GM19455 (cell line): ENCODE results near the gene EFCAB6.

Source experiments
- ATAC-seq: cut with Tn5 transposase; IDR thresholded peaks from one replicate; pipeline ENCODE4 v1.9.1; 2021; ENCODE audit not compliant: unreplicated experiment

The EFCAB6 gene

DNA sequence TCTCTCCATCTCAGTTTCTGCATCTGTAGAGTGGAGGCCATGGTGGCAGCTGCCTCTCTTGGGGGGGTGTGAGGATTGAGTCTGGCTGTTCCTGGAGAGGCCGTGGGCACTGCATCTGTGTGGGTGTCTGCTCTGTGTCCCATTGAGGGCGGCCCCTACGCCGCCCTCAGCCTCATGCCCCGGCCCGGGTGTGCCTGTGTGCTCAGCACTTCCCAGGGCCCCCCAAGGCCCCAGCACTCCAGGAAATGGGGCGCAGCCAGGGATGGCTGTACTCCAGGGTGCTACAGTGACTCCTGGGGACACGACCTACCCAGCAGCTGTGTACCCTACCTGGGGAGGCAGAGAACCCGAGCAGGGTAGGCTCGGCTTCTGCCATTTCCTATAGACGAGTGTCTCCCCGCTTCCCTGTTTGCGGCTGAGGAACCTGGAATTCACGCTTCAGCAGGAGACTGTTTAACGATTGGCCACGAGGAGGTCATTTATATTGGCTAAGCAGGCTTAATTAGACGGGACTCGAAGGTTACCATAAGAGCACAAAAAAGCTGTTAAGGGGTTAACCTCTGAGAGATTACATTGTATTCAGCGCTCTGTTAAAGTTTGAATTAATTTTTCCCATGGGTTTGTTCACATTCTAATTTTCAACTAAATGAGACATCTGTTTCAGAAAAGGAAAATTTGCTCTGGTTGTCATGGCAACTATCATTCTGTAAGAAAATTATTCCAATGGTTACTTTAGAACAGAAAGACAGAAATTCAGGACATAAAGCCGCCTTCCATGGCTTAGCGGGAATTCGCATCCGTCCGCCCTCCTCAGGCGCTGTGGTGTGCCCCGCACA is 323.9 kb downstream of the EFCAB6 start:
- ATAC-seq: no peak

DNA sequence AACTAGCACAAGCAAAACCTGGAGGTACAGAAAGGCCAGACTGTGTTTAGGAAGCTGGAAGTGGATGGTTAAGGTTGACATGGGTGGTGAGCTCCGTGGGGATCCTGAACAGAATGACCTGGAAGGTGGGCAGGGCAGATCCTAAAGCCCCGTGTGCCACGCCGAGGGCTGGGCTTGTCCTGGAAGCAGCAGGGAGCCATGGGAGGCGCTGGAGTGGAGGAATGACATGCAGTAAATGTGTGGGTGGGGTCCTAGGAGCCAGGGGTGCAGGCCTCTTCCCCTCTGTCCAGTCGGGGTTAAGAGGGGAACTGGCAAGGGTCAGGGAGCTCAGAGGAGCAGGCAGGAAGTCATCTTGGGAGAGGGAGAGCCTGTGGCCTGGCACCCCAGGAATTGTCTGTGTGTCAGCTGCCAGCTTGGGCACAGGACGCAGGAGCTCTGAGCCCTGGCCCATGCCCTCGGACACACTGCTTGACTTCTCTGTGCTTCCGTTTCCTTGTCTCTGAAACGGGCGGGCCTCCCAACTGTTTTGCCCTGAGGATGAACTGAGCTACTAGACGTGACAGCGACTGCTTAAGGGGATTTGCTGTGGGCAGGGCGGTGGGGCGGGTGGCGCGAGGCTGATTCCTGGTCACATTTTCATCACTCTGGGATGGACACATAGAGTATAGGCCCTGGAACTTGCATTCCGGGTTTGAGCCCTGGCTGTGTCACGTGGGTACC is 324.6 kb downstream of the EFCAB6 start:
- no peak for ATAC-seq

DNA sequence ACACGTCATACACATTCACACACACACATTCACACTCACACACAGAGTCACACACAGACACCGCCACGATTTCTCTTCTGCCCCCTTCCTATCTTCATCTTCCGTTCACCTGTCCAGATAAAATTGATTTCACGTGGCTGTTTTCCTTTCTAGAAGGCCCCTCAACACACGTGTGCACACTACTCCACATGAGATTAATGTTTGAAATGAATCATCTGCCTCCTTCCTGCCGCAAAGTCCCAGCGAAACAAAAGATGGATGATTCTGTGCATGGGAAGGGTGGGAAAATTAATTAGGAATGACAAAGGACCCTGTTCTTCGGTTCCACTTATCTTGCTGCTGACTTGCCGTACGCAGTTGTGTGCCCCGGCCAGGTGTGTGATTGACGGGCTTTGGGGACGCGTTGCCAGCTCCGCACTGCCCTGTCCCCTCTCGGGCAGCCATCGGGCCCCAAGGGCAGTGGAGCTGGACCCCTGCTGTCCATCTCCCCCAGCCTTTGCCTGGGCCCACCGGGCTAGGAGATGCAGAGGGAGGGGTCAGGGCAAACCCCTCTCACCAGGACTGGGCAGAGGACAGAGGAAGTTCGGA is 326.5 kb downstream of the EFCAB6 start:
- no peak for ATAC-seq

DNA sequence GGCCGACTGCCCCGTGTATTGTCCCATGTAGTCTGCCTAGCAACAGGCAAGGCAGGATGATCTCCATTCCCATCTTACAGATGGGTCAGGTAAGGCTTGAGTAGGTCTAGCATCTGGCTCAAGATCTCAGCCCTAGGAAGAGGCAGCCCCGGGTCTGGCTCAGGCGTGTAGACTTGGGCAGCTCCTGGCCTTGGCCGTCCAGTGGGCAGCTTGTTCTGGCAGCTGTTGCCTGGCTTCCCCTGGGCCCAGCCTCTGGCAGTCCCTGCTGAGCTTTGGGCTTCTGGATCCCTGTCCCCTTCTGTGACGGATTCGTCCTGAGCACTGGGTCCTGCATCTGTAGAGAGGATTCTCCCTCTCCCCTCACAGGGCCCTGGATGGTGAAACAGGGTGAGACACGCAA is 327.9 kb downstream of the EFCAB6 start:
- no peak for ATAC-seq

DNA sequence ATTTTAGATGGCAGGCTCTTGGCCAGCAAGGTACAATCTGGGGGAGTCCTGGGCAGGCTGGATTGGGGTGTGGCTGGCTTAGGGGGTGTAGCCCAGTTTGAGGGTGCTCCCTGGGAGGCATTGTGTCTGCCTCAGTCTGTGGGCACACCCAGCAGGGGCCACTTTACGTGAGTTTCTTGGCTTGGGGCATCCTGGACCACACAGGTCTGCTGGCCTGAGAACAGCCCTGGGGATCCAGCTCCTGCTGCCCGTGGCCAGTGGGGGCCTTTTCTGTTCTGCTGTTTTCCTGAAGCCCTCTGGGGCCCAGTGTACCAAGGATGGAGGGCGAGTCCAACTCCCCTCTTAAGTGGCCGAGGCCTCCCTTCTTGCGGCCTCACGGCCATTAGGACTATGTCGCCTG is 328.4 kb downstream of the EFCAB6 start:
- no peak for ATAC-seq

DNA sequence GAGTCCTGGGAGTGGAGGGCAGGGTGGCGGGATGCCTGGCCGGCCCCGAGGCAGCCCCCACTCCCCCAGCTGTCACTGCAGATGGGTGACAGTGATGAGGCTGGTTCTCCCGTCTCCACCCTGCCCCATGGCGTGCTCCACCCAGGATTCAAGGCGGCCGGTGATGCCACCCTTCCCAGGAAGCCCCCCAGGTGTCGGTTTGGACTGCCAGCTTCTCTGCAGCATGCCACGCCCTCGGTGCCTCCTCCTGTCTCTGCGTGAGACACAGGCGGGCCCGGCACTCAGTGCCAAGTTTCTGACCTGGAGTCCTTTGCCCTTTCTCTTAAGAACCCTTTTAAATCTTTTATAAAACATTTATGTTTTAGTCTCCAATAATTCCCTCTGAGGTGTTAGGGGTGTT is 328.8 kb downstream of the EFCAB6 start:
- ATAC-seq: no peak

DNA sequence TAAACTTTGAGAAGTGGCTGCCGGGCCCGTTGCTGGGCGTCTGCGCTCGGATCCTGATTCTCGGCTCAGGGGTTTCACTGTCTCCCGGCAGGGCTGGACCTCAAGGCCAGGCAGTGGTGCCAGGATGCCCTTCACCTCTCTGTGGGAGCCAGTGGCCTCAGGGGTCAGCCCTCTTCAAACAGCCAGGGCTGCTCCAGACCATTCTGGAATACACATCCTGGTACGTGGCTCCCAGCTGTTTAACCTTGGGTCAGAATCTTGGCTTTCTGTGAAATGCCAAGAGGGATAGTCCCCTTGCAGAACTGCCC is 329.8 kb downstream of the EFCAB6 start:
- ATAC-seq: no peak

DNA sequence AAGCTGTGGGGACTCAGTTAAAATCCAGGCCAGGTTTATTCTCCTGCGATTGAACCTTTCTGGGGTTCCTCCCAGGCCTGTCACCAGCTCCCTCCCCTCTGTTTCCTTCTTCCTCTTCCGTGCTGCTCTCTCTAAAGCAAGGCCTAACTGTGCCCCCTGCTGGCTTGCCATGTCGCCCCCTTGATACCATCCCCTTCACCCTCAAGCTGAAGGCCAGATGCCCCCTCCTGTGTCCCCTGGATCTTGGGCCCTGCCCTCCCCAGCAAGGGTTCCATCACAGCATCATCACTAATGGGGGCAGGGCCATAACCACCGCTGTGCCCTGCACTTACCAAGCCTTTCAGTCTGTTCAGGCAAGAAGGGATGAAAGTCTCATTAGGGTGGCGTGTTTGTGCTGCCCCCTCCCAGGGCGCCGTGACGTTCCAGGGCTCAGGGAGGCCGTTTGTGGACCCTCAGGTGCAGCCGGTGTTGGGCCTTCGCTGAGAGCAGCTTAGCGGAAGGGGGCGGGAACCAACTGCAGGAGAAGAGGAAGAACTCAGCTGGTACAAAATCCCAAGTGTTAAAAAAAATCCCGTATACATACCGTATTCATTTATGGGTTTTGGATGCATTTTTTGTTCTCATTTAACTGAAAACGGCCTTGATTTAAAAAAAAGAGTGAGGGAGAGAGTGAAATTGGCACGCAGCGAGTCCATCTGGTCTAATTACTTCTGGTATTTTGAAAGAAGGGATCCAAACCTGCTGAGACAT is 330.4 kb downstream of the EFCAB6 start:
- ATAC-seq: no peak

DNA sequence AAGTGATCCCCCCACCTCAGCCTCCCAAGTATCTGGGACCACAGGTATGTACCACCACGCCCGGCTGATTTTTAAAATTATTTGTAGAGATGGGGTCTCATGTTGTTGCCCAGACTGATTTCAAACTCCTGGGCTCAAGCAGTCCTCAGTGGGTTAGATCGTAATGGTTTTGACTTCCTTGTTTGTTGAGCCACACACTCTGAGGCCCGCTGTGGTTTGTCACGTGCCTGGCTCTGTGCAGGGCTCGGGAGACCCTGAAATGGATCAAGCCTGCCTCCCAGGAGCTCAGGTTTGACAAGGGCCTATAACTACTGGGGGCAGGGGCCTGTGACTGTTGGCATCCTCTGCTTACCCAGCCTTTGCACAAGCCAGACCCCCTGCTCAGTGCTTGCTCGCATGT is 332.1 kb downstream of the EFCAB6 start:
- no peak for ATAC-seq

DNA sequence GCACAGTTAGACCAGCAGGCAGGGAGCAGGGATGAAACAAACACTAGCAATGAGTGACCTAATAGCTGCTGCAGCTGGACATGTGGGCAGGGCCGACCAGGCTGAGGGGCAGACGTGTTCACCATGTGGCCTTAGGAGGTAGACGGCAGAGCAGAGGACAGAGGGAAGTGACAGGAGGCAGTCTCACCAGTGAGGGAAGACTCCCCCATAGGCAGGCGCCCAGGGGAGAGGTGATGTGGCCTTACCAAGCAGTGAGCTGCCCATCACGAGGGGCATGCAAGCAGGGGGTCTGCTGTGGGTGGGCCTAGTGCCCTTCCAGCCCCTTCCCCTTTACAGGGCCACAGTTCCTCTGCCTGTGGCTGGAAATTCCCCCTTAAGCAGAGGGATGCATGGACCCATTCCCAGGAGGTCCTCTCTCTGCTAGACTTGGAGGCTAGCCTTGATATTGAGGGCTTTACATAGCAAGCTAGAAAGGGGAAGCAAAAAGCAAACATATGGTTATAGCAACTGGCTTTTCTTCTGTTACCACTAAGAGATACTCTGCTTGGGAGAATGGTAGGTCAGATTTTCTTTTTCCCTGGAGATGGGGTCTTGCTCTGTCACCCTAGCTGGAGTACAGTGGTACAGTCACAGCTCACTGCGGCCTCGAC is 332.7 kb downstream of the EFCAB6 start:
- no peak for ATAC-seq
